H9 (cell line): ENCODE results near the gene SAV1. TPM values are rescaled to one million over a fixed set of nuclear protein-coding genes. Genes with fewer than 3 reads are reported as not detected.

Experiments
- DNase-seq: peaks from one replicate; pipeline ENCODE4 v3.0.0-alpha.2; 2017
- H2AFZ ChIP-seq: one replicate; pipeline ENCODE4 v1.6.1; 2013; ENCODE audit warnings: mild to moderate bottlenecking, low read length, control low read depth, moderate library complexity
- H2AK5ac ChIP-seq: 2 replicates; pipeline ENCODE4 v1.6.1; 2013; ENCODE audit warnings: low read length, control low read depth, mixed read lengths; ENCODE audit not compliant: insufficient read length
- H2BK120ac ChIP-seq: one replicate; pipeline ENCODE4 v1.6.1; 2013; ENCODE audit warnings: low read depth, mild to moderate bottlenecking, low read length, control low read depth, inconsistent platforms; ENCODE audit not compliant: poor library complexity, severe bottlenecking
- H2BK12ac ChIP-seq: 2 replicates; pipeline ENCODE4 v1.6.1; 2013; ENCODE audit warnings: low read length, control low read depth, mixed read lengths, low read depth; ENCODE audit not compliant: insufficient read length
- H2BK15ac ChIP-seq: 2 replicates; pipeline ENCODE4 v1.6.1; 2013; ENCODE audit warnings: low read depth, low read length, control low read depth
- H2BK20ac ChIP-seq: one replicate; pipeline ENCODE4 v1.6.1; 2013; ENCODE audit warnings: low read depth, mild to moderate bottlenecking, low read length, control low read depth, inconsistent platforms; ENCODE audit not compliant: poor library complexity, severe bottlenecking
- H2BK5ac ChIP-seq: 2 replicates; pipeline ENCODE4 v1.6.1; 2013; ENCODE audit warnings: low read length, control low read depth, mixed read lengths; ENCODE audit not compliant: insufficient read length
- H3K14ac ChIP-seq: 2 replicates; pipeline ENCODE4 v1.6.1; 2013; ENCODE audit warnings: low read length, control low read depth; ENCODE audit not compliant: insufficient read depth
- H3K18ac ChIP-seq: 2 replicates; pipeline ENCODE4 v1.6.1; 2013; ENCODE audit warnings: low read depth, mild to moderate bottlenecking, mixed read lengths, low read length, control low read depth; ENCODE audit not compliant: insufficient read length
- H3K23ac ChIP-seq: 2 replicates; pipeline ENCODE4 v1.6.1; 2013; ENCODE audit warnings: low read length, control low read depth, mixed read lengths, low read depth; ENCODE audit not compliant: insufficient read length
- H3K23me2 ChIP-seq: 2 replicates; pipeline ENCODE4 v1.6.1; 2013; ENCODE audit warnings: low read depth, mild to moderate bottlenecking, mixed read lengths, low read length, control low read depth; ENCODE audit not compliant: insufficient read length, poor library complexity, severe bottlenecking
- H3K27ac ChIP-seq: 2 replicates; pipeline ENCODE4 v1.5.1; 2013; ENCODE audit warnings: low read length, control low read depth, mixed read lengths, low read depth; ENCODE audit not compliant: insufficient read length
- H3K27me3 ChIP-seq: 2 replicates; pipeline ENCODE4 v1.6.1; 2013; ENCODE audit warnings: low read length, control low read depth, inconsistent platforms; ENCODE audit not compliant: insufficient read depth
- H3K4ac ChIP-seq: 2 replicates; pipeline ENCODE4 v1.6.1; 2013; ENCODE audit warnings: low read depth, mild to moderate bottlenecking, control low read depth, inconsistent platforms, low read length, moderate library complexity
- H3K4me1 ChIP-seq: 2 replicates; pipeline ENCODE4 v1.6.1; 2013; ENCODE audit warnings: low read length, control low read depth, inconsistent platforms; ENCODE audit not compliant: insufficient read depth
- H3K4me2 ChIP-seq: 2 replicates; pipeline ENCODE4 v1.6.1; 2013; ENCODE audit warnings: low read length, control low read depth, mixed read lengths; ENCODE audit not compliant: insufficient read length, insufficient read depth
- H3K56ac ChIP-seq: 2 replicates; pipeline ENCODE4 v1.6.1; 2013; ENCODE audit warnings: low read depth, mild to moderate bottlenecking, mixed read lengths, low read length, control low read depth; ENCODE audit not compliant: insufficient read length
- H3K79me1 ChIP-seq: 2 replicates; pipeline ENCODE4 v1.6.1; 2013; ENCODE audit warnings: low read depth, mild to moderate bottlenecking, moderate library complexity, low read length, control low read depth, inconsistent platforms; ENCODE audit not compliant: insufficient read depth, poor library complexity, severe bottlenecking
- H3K79me2 ChIP-seq: 2 replicates; pipeline ENCODE4 v1.6.1; 2013; ENCODE audit warnings: low read length, control low read depth, inconsistent platforms; ENCODE audit not compliant: insufficient read depth
- H3K9ac ChIP-seq: 2 replicates; pipeline ENCODE4 v1.6.1; 2013; ENCODE audit warnings: low read length, control low read depth, mixed read lengths; ENCODE audit not compliant: insufficient read length; ENCODE audit errors: extremely low read depth
- H3K9me3 ChIP-seq: one replicate; pipeline ENCODE4 v1.6.1; 2013; ENCODE audit warnings: low read depth, low read length, inconsistent platforms; ENCODE audit not compliant: control insufficient read depth
- H3T11ph ChIP-seq: one replicate; pipeline ENCODE4 v1.6.1; 2013; ENCODE audit warnings: mild to moderate bottlenecking, low read length, control low read depth, inconsistent platforms
- H4K20me1 ChIP-seq: one replicate; pipeline ENCODE4 v1.6.1; 2013; ENCODE audit not compliant: control insufficient read depth, insufficient read length, insufficient read depth
- H4K5ac ChIP-seq: 2 replicates; pipeline ENCODE4 v1.6.1; 2013; ENCODE audit warnings: low read depth, mild to moderate bottlenecking, mixed read lengths, low read length, control low read depth; ENCODE audit not compliant: insufficient read length
- H4K8ac ChIP-seq: replicated peaks from 2 replicates; pipeline ENCODE4 v1.6.1; 2013; ENCODE audit warnings: low read length, control low read depth, mixed read lengths, low read depth; ENCODE audit not compliant: insufficient read length
- H4K91ac ChIP-seq: 2 replicates; pipeline ENCODE4 v1.6.1; 2013; ENCODE audit warnings: low read depth, mild to moderate bottlenecking, moderate library complexity, mixed read lengths, low read length, control low read depth; ENCODE audit not compliant: insufficient read length
- H3K27ac Mint-ChIP-seq, 3 experiments: 2 replicates in 2 of 3; 3 replicates in 1 of 3; pipeline ENCODE4 v1.8.0; 2020 to 2021; ENCODE audit warnings: mixed read lengths in 3 of 3, mild to moderate bottlenecking in 1 of 3, moderate library complexity in 1 of 3
- H3K27me3 Mint-ChIP-seq: 2 replicates; pipeline ENCODE4 v1.8.0; 2021; ENCODE audit warnings: low read depth, mild to moderate bottlenecking, moderate library complexity, mixed read lengths
- H3K36me3 Mint-ChIP-seq, 3 experiments: 2 replicates in 2 of 3; 3 replicates in 1 of 3; pipeline ENCODE4 v1.8.0; 2020 to 2021; ENCODE audit warnings: low read depth in 3 of 3, mixed read lengths in 3 of 3; ENCODE audit not compliant: insufficient read depth in 1 of 3
- H3K4me1 Mint-ChIP-seq, 2 experiments: 2 replicates each; pipeline ENCODE4 v1.8.0; 2020; ENCODE audit warnings: mixed read lengths in 2 of 2
- H3K4me3 Mint-ChIP-seq, 2 experiments: 2 replicates in 1 of 2; 3 replicates in 1 of 2; pipeline ENCODE4 v1.8.0; 2020 to 2021; ENCODE audit warnings: mild to moderate bottlenecking in 2 of 2, mixed read lengths in 2 of 2, moderate library complexity in 1 of 2
- H3K9me3 Mint-ChIP-seq, 2 experiments: 2 replicates in 1 of 2; 3 replicates in 1 of 2; pipeline ENCODE4 v1.8.0; 2020; ENCODE audit warnings: mild to moderate bottlenecking in 2 of 2, mixed read lengths in 2 of 2, moderate library complexity in 1 of 2
- WGBS: extraction: QIAGEN DNeasy Blood & Tissue Kit; methylation state at CpG from one replicate; pipeline ENCODE4 v1.1.7; 2013; ENCODE audit warnings: missing lambda C conversion rate, low lambda C conversion rate, mixed read lengths; ENCODE audit not compliant: insufficient read length; ENCODE audit errors: extremely low coverage; 5-methylcytosine and 5-hydroxymethylcytosine counted together
- total RNA-seq: library from RNA; stranded (reverse); gene quantifications from 2 replicates; pipeline ENCODE4 v1.2.1, GENCODE V29; 2021
- TF ChIP-seq, protein P1 (sequence below): fragments of 200-600 bp; sonication (generic); conservative IDR thresholded peaks from 3 replicates; pipeline ENCODE4 v1.8.0; 2021; ENCODE audit warnings: antibody characterized with exemption, mild to moderate bottlenecking

Gene SAV1
- total RNA-seq, 1 experiment from 2014 or later = 57.3 TPM

DNA sequence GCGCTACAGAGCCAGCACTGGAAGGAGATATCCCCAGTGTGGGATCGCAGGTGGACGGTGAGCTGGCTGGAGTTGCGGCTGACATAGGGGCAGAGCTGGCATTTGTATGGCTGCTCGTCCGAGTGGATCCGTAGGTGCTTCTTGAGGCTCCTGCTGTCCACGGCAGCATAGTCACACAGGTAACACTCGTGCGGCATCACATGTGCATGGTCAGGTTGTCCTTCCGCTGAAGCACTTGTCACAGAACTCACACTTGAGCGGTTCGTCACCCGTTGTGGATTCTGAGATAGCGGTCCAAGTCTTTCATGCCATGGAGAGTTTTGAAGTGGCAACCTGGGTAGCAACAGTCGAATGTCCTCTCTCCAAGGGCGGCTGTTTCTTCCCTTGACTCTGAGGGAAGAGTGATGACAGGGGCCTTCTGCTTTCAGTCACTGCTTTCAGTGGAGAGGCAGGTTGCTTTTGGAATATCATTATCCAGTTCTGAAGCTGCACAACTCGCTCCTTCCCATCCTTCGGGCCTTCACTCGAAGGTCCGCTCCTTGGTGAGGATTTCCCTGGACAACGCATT, 37.0 kb upstream of the SAV1 start:
- Histone ChIP-seq H3K79me2 (no peaks in the 10 kb centered on the region), H4K91ac (no peak overlapping the region), H4K5ac (no peak overlapping the region), H2BK5ac (no peak overlapping the region), H2BK120ac (no peak overlapping the region), H2BK12ac (no peak overlapping the region), H4K8ac (no peak overlapping the region), H3K14ac (no peak overlapping the region), H3K4me2 (no peak overlapping the region), H3K9ac (no peak overlapping the region), H2BK15ac (no peak overlapping the region), H2BK20ac (no peak overlapping the region), H3K56ac (no peak overlapping the region), H3K18ac (no peak overlapping the region), H2AK5ac (no peak overlapping the region), H2AFZ (no peak overlapping the region), H3K23ac (no peak overlapping the region), H3K4me1 (no peaks in the 10 kb centered on the region), H3K27ac (no peak overlapping the region), H3T11ph (no peak overlapping the region), H3K9me3 (no peaks in the 10 kb centered on the region), H3K27me3 (no peaks in the 10 kb centered on the region), H4K20me1 (no peaks in the 10 kb centered on the region), H3K4ac (no peak overlapping the region), H3K79me1 (no peaks in the 10 kb centered on the region), H3K23me2 (no peaks in the 10 kb centered on the region)
- TF ChIP-seq, protein P1, sequence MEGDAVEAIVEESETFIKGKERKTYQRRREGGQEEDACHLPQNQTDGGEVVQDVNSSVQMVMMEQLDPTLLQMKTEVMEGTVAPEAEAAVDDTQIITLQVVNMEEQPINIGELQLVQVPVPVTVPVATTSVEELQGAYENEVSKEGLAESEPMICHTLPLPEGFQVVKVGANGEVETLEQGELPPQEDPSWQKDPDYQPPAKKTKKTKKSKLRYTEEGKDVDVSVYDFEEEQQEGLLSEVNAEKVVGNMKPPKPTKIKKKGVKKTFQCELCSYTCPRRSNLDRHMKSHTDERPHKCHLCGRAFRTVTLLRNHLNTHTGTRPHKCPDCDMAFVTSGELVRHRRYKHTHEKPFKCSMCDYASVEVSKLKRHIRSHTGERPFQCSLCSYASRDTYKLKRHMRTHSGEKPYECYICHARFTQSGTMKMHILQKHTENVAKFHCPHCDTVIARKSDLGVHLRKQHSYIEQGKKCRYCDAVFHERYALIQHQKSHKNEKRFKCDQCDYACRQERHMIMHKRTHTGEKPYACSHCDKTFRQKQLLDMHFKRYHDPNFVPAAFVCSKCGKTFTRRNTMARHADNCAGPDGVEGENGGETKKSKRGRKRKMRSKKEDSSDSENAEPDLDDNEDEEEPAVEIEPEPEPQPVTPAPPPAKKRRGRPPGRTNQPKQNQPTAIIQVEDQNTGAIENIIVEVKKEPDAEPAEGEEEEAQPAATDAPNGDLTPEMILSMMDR = no peak
- no peak overlapping the region for H3K27ac Mint-ChIP-seq
- no peaks in the 10 kb centered on the region; the same call in 1 of the 2 replicates for H3K27me3 Mint-ChIP-seq
- H3K9me3 Mint-ChIP-seq = no peaks in the 10 kb centered on the region; a peak in 2 of 5 replicates
- no peak for DNase-seq
- H3K36me3 Mint-ChIP-seq = peaks cover 0 to 3% (median 0%) of the 10 kb centered on the region in 3 experiments; a peak in 2 of 7 replicates
- H3K4me1 Mint-ChIP-seq = no peaks in the 10 kb centered on the region
- H3K4me3 Mint-ChIP-seq = no peak overlapping the region
- WGBS = no CpG with 5 or more reads among the region's 22 CpGs
